Fibroblast of the aortic adventitia (primary cell): Measurements from ENCODE around the gene SLC12A3. TPM values are rescaled to one million over a fixed set of nuclear protein-coding genes. Genes with fewer than 3 reads are reported as not detected.

Experiments
- DNase-seq: peaks from one replicate; pipeline ENCODE4 v3.0.0-alpha.2; 2010; ENCODE audit warnings: low read depth
- H3K4me3 ChIP-seq: 2 replicates; pipeline ENCODE4 v1.5.1; 2011; ENCODE audit warnings: low read depth, mild to moderate bottlenecking, control low read depth, low read length, moderate library complexity
- total RNA-seq: library from RNA; depleted of rRNA; stranded (reverse); fragments of >200 nt; gene quantifications from 2 replicates; pipeline ENCODE4 v1.2.3, GENCODE V29; 2012; ENCODE audit warnings: low replicate concordance
- TF ChIP-seq, protein P1 (sequence below): IDR thresholded peaks from 2 replicates; pipeline ENCODE4 v1.5.1; 2011; ENCODE audit warnings: mild to moderate bottlenecking, low read length, control low read depth, inconsistent platforms; ENCODE audit not compliant: insufficient read depth

Gene SLC12A3
- total RNA-seq, 1 donor = not detected

DNA sequence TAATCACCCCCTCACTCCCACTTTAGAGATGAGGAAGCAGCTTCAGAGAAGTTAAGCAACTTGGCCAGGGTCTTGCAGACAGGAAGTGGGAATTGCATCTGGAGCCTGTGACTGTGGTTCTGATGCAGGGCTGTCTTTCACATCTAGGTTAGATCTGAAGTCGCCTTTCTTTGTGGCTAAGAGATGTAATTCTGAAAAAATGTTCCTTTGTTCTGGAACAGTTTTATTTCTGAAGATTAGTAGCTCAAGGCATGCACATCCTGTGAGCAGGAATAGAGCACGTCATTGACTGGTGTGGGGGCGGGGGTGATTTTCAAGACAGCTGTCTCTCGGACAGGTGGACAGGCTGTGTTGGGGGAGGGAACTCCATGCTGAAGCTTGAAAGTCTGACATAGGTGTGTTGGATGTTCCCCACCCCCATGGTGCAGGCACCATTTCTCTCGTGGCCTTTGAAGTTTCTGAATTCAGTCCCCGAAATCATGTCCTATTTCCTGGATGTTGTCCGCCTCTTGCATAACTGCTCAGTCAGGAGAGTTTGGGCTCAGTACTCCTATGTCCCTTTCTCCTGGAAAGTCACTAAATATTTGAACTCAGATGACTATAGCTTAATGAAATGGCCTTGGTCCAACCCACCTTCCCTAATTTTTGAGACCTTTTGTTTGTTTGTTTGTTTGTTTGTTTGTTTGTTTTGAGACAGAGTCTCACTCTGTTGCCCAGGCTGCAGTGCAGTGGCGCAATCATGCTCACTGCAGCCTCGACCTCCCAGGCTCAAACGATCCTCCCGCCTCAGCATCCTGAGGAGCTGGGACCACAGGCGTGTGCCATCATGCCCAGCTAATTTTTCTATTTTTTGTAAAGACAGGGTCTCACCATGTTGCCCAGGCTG, 45.9 kb downstream of the SLC12A3 start:
- DNase-seq = peak; percentile 91
- no peak overlapping the region for H3K4me3 ChIP-seq
- TF ChIP-seq, protein P1, sequence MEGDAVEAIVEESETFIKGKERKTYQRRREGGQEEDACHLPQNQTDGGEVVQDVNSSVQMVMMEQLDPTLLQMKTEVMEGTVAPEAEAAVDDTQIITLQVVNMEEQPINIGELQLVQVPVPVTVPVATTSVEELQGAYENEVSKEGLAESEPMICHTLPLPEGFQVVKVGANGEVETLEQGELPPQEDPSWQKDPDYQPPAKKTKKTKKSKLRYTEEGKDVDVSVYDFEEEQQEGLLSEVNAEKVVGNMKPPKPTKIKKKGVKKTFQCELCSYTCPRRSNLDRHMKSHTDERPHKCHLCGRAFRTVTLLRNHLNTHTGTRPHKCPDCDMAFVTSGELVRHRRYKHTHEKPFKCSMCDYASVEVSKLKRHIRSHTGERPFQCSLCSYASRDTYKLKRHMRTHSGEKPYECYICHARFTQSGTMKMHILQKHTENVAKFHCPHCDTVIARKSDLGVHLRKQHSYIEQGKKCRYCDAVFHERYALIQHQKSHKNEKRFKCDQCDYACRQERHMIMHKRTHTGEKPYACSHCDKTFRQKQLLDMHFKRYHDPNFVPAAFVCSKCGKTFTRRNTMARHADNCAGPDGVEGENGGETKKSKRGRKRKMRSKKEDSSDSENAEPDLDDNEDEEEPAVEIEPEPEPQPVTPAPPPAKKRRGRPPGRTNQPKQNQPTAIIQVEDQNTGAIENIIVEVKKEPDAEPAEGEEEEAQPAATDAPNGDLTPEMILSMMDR = no peak

DNA sequence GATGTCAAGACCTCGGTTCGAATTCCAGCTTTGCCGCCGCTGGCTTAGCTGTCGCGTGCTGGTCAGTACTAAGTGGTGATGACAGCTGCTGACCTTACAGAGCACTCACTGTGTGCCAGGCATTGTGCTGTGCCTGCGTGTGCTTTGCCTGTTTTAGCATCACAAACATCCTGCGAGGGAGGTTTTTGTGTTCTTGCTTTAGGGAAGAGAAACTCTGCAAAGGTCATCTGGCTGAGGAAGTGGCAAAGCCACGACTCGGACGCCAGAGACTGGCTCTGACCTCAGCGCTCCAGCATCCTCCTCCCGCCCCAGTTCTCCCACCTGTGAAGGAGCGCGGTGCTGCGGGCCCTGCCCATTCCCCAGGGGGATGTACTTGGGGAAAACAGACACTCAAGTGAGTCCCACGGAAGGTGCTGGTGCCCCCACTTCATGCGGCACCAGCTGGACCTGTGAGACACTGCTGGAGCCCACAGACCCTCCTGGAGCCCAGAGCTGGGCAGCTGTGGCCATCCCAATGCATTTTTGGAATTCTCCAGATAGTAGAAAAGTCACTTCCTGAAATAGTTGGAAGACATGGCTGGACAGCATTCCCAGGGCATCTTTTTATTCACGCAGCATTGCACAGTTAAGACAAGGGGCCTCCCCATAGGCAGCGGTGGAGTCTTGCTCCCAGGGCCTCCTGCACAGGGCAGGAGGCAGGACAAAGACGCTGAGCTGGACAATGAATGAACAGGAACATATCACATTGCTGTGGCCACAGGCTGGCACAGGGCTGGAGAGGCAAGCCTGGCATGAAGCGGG, 47.0 kb downstream of the SLC12A3 start:
- TF ChIP-seq, protein P1 = no peak
- peak; percentile 64 for DNase-seq
- H3K4me3 ChIP-seq = no peak overlapping the region

DNA sequence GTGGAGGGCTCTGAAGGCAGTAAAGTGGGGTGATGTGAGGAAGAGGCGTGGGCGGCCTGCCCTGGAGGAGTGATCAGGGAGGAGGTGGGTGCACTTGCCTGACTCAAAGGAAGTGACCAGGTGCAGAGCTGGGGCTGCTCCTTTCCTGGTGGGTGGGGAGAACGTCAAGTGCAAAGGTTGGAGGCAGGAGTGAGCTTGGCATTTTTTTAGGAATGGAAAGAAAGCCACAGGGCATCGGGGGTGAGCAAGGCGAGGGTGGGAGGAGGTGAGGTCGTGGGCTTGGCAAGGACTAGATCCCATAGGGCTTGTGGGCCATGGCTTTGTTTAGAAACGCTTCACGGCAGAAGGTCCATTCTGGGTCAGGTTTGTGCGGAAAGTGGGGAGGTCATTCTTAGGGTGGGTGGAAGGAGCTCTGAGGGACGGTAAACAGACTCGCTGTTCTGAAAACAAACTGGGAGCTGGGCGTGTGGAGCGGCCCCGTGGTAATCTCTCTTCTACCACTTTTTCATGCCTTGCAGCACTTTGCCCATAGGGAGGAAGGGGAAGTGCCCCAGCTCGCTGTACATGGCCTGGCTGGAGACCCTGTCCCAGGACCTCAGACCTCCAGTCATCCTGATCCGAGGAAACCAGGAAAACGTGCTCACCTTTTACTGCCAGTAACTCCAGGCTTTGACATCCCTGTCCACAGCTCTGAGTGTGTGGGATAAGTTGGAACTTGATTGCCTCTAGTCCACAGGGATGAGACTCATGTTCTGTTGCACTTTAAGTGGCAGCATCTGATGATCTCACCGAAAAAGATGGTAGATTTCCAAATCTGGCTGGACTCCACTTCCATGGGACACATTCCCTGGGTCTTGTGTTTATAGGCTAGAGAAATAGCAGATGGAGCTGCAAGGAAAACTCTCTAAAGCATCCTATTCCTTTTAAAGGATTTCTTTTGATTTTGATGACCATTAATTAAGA, 48.0 kb downstream of the SLC12A3 start:
- DNase-seq = peak; percentile 82
- TF ChIP-seq, protein P1 = no peak
- H3K4me3 ChIP-seq = no peak overlapping the region

DNA sequence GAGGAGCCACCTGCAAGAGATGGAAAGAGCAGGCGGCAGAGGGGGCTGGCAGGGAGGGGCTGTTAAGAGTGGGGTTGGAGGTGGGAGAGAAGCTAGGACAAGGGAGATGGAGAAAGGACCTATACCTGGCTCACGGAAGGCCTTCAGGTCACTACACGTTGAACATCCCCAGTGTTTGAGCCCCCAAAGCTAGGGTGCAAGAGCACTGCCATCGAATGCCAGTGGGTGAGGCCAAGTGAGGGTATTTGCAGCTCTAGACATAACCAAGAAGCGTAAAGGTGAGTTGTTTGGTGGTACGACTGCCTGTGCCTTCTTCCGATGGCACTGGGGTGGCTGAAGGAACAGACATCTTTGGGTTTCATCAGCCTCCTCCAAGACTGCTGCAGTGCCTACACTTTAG, 49.9 kb downstream of the SLC12A3 start:
- no peak for DNase-seq
- TF ChIP-seq, protein P1 = no peak
- H3K4me3 ChIP-seq = no peak overlapping the region

DNA sequence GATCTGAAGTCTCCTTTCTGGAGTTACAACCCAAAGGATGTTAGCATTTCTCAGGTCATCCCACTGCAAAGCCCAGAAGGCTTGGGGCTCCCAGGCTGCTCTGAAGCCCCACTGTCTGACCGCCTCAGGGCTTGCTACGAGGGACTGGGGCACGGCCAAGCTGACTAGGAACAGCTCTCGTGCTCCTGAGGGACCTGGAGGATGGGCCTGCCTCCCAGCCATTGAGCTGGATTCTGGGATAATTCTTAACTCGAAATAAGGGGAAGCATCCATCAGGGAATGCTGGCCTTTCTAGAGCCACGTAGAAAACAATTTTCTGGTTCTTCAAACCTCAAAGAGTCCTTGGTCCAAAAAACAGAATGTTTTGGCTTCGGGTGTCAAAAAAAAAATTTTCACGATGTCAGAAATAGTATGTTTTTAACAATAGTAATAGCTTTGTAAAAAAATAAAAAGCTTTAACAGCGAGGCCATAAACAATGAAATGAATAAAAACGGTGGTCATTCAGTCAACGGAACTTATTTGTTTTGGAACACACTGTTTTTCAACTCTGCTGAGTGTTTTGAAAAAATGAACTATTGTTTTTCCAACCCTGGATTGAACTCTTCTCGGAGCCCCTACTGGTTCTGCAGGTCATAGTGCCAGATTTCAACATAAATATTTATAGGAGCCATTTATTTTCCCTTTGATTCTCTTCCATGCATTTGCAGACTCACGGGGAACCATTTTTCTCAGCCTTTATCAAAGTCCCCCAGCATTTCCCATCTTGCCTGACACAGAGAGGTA, 50.5 kb downstream of the SLC12A3 start:
- peak; percentile 65 for DNase-seq
- H3K4me3 ChIP-seq = no peak overlapping the region
- TF ChIP-seq, protein P1 = no peak
